HepG2 (cell line): ENCODE measurements around the gene EFS. TPM values are rescaled to one million over a fixed set of nuclear protein-coding genes. Genes with fewer than 3 reads are reported as not detected.

Source experiments
- ATAD3A ChIP-seq: sonication (generic); formaldehyde crosslinking; IDR thresholded peaks from 2 replicates; pipeline ENCODE4 v1.4.0; 2020; ENCODE audit warnings: missing genetic modification reagents
- BRF2 ChIP-seq: sonication (generic); formaldehyde crosslinking; IDR thresholded peaks from 2 replicates; pipeline ENCODE4 v1.8.1; 2022; ENCODE audit warnings: mild to moderate bottlenecking, missing genetic modification reagents
- CENPT ChIP-seq: sonication (generic); formaldehyde crosslinking; IDR thresholded peaks from 2 replicates; pipeline ENCODE4 v1.8.0; 2022; ENCODE audit warnings: low read depth, mild to moderate bottlenecking, moderate library complexity, missing genetic modification reagents
- CENPX ChIP-seq: sonication (generic); formaldehyde crosslinking; IDR thresholded peaks from 2 replicates; pipeline ENCODE4 v1.9.0; 2021; ENCODE audit warnings: mild to moderate bottlenecking, missing genetic modification reagents, moderate library complexity
- HES4 ChIP-seq: sonication (generic); formaldehyde crosslinking; IDR thresholded peaks from 2 replicates; pipeline ENCODE4 v1.9.0; 2021; ENCODE audit warnings: mild to moderate bottlenecking, missing genetic modification reagents, borderline replicate concordance
- MTA1 ChIP-seq: sonication (generic); formaldehyde crosslinking; IDR thresholded peaks from 2 replicates; pipeline ENCODE4 v1.4.0; 2020; ENCODE audit warnings: missing genetic modification reagents, mild to moderate bottlenecking, borderline replicate concordance
- NONO ChIP-seq, 2 experiments: fragments of 450-650 bp in 1 of 2; sonication (generic) in 1 of 2; formaldehyde crosslinking in 1 of 2; IDR thresholded peaks in 1 of 2; conservative IDR thresholded peaks in 1 of 2; 2 replicates each; pipeline versions ENCODE4 v1.6.1 to v1.8.0; 2017 to 2022; ENCODE audit warnings: mild to moderate bottlenecking in 1 of 2, missing genetic modification reagents in 1 of 2, moderate library complexity in 1 of 2
- NR3C1 ChIP-seq: sonication (generic); formaldehyde crosslinking; IDR thresholded peaks from 2 replicates; pipeline ENCODE4 v1.4.0; 2020; ENCODE audit warnings: missing genetic modification reagents
- RAD51 ChIP-seq: fragments of 450-650 bp; IDR thresholded peaks from 2 replicates; pipeline ENCODE4 v1.6.1; 2016; ENCODE audit warnings: borderline replicate concordance
- SCMH1 ChIP-seq: sonication (generic); formaldehyde crosslinking; IDR thresholded peaks from 2 replicates; pipeline ENCODE4 v1.9.0; 2021; ENCODE audit warnings: missing genetic modification reagents, mild to moderate bottlenecking, borderline replicate concordance
- TEAD3 ChIP-seq: optimal IDR thresholded peaks from 2 replicates; pipeline ENCODE3; 2016; ENCODE audit warnings: borderline replicate concordance
- ZBTB25 ChIP-seq: IDR thresholded peaks from 2 replicates; pipeline ENCODE4 v1.6.1; 2018; ENCODE audit warnings: missing genetic modification reagents
- ZFX ChIP-seq: sonication (generic); formaldehyde crosslinking; IDR thresholded peaks from 2 replicates; pipeline ENCODE4 v1.4.0; 2020; ENCODE audit warnings: mild to moderate bottlenecking, low read depth, missing genetic modification reagents, moderate library complexity
- ZNF720 ChIP-seq: sonication (generic); formaldehyde crosslinking; IDR thresholded peaks from 2 replicates; pipeline ENCODE4 v1.4.0; 2020; ENCODE audit warnings: missing genetic modification reagents
- polyA plus RNA-seq, 8 experiments: library from polyadenylated mRNA; depleted of rRNA in 3 of 8; stranded (reverse) in 7 of 8; unstranded in 1 of 8; fragments of >200 nt; fragmentation: Illumina TruSeq in 4 of 8; extraction: Trizol in 4 of 8; gene quantifications; 2 replicates each; pipeline versions ENCODE4 v1.2.1 to v1.2.3, GENCODE V29; 2011 to 2016; ENCODE audit warnings: low read depth in 4 of 8, missing spikeins in 1 of 8, mixed read lengths in 1 of 8; ENCODE audit not compliant: insufficient read depth in 1 of 8
- total RNA-seq, 5 experiments: library from RNA; depleted of rRNA; stranded (reverse); fragments of >200 nt; fragmentation: Illumina TruSeq; extraction: Trizol; gene quantifications; 2 replicates each; pipeline ENCODE4 v1.2.3, GENCODE V29; 2016; ENCODE audit warnings: low read depth in 1 of 5
- TF ChIP-seq, protein P1 (sequence below): sonication (generic); formaldehyde crosslinking; IDR thresholded peaks from 2 replicates; pipeline ENCODE4 v1.5.0; 2020; ENCODE audit warnings: missing genetic modification reagents
- TF ChIP-seq, protein P2 (sequence below): sonication (generic); formaldehyde crosslinking; IDR thresholded peaks from 2 replicates; pipeline ENCODE4 v1.5.1; 2020; ENCODE audit warnings: missing genetic modification reagents, mild to moderate bottlenecking, borderline replicate concordance
- TF ChIP-seq, protein P3 (sequence below): sonication (generic); formaldehyde crosslinking; IDR thresholded peaks from 2 replicates; pipeline ENCODE4 v1.4.0; 2020; ENCODE audit warnings: missing genetic modification reagents, borderline replicate concordance

EFS gene
- total and polyA plus RNA-seq, 2 of the 13 experiments (the other 11 are each of a cell fraction or from before 2014, with no cell fraction given), result not detected

DNA sequence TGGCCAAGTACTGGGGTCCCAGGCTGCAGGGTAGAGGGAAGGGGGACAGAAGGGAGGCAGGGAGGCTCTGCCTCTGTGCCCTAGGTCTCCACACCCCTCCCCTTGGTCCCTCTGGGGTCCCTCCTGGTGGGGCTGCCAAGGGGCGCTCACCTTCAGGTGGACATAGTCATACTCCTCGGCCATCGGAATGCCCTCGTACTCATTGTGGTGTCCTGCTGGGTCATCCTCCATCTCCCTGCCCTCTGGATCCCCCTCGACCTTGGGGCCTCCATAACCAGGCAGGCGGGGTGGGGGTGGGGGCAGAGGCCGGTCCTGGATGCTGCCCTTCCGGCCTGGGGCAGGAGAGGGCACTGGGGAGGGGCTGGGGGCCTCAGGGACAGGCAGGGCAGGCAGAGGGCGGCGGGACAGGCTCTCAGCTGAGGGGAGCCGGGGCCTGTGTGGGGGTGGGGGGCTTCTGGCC is 5.8 kb downstream of the EFS start (continued):
- TF ChIP-seq SCMH1 (no peak), ZBTB25 (CRISPR knock-in tag) (no peak), NONO (IDR thresholded peaks at IDR 0.05) (no peak), NONO (CRISPR knock-in tag; conservative IDR thresholded peaks at IDR 0.05) (0 out of 2 replicates have a peak, but pooled peaks have one; percentile 18), BRF2 (CRISPR knock-in tag) (no peak), MTA1 (CRISPR knock-in tag) (peak; percentile 9; the same call in 1 of the 2 replicates), ZFX (CRISPR knock-in tag) (peak; percentile 24; the same call in 1 of the 2 replicates), RAD51 (no peak), CENPT (no peak), NR3C1 (CRISPR knock-in tag) (no peak), ZNF720 (CRISPR knock-in tag) (no peak), ATAD3A (CRISPR knock-in tag) (no peak), TEAD3 (peak; percentile 8), CENPX (CRISPR knock-in tag) (no peak), HES4 (0 out of 2 replicates have a peak, but pooled peaks have one; percentile 76)
- TF ChIP-seq, protein P1, sequence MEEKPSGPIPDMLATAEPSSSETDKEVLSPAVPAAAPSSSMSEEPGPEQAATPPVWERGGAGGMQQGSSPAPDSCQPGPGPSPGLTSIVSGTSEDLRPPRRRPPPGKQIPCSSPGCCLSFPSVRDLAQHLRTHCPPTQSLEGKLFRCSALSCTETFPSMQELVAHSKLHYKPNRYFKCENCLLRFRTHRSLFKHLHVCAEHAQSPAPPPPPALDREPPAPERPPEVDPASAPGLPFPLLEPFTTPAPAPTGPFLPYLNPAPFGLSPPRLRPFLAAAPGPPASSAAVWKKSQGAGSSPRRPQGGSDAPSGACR (CRISPR knock-in tag), result no peak
- TF ChIP-seq, protein P2, sequence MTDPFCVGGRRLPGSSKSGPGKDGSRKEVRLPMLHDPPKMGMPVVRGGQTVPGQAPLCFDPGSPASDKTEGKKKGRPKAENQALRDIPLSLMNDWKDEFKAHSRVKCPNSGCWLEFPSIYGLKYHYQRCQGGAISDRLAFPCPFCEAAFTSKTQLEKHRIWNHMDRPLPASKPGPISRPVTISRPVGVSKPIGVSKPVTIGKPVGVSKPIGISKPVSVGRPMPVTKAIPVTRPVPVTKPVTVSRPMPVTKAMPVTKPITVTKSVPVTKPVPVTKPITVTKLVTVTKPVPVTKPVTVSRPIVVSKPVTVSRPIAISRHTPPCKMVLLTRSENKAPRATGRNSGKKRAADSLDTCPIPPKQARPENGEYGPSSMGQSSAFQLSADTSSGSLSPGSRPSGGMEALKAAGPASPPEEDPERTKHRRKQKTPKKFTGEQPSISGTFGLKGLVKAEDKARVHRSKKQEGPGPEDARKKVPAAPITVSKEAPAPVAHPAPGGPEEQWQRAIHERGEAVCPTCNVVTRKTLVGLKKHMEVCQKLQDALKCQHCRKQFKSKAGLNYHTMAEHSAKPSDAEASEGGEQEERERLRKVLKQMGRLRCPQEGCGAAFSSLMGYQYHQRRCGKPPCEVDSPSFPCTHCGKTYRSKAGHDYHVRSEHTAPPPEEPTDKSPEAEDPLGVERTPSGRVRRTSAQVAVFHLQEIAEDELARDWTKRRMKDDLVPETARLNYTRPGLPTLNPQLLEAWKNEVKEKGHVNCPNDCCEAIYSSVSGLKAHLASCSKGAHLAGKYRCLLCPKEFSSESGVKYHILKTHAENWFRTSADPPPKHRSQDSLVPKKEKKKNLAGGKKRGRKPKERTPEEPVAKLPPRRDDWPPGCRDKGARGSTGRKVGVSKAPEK (CRISPR knock-in tag), result no peak
- TF ChIP-seq, protein P3, sequence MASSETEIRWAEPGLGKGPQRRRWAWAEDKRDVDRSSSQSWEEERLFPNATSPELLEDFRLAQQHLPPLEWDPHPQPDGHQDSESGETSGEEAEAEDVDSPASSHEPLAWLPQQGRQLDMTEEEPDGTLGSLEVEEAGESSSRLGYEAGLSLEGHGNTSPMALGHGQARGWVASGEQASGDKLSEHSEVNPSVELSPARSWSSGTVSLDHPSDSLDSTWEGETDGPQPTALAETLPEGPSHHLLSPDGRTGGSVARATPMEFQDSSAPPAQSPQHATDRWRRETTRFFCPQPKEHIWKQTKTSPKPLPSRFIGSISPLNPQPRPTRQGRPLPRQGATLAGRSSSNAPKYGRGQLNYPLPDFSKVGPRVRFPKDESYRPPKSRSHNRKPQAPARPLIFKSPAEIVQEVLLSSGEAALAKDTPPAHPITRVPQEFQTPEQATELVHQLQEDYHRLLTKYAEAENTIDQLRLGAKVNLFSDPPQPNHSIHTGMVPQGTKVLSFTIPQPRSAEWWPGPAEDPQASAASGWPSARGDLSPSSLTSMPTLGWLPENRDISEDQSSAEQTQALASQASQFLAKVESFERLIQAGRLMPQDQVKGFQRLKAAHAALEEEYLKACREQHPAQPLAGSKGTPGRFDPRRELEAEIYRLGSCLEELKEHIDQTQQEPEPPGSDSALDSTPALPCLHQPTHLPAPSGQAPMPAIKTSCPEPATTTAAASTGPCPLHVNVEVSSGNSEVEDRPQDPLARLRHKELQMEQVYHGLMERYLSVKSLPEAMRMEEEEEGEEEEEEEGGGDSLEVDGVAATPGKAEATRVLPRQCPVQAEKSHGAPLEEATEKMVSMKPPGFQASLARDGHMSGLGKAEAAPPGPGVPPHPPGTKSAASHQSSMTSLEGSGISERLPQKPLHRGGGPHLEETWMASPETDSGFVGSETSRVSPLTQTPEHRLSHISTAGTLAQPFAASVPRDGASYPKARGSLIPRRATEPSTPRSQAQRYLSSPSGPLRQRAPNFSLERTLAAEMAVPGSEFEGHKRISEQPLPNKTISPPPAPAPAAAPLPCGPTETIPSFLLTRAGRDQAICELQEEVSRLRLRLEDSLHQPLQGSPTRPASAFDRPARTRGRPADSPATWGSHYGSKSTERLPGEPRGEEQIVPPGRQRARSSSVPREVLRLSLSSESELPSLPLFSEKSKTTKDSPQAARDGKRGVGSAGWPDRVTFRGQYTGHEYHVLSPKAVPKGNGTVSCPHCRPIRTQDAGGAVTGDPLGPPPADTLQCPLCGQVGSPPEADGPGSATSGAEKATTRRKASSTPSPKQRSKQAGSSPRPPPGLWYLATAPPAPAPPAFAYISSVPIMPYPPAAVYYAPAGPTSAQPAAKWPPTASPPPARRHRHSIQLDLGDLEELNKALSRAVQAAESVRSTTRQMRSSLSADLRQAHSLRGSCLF (CRISPR knock-in tag), result no peak
